Neuronal stem cell (in vitro differentiated cells): ENCODE measurements around the gene SYNJ1.
"Not testable (repeated sequence)": the region's sequence is repeated elsewhere in the genome, so short reads cannot be mapped to it uniquely, and the experiment has no call there.

Experiments used
- DNase-seq: peaks from one replicate; pipeline ENCODE4 v3.0.0-alpha.2; 2013; ENCODE audit warnings: low spot score
- H2AFZ ChIP-seq: one replicate; pipeline ENCODE4 v1.6.1; 2013; ENCODE audit warnings: mild to moderate bottlenecking, low read length, inconsistent platforms
- H2AK5ac ChIP-seq: 2 replicates; pipeline ENCODE4 v1.6.1; 2013; ENCODE audit warnings: low read depth, mild to moderate bottlenecking, inconsistent platforms, low read length, moderate library complexity, mixed read lengths
- H2BK120ac ChIP-seq: 2 replicates; pipeline ENCODE4 v1.6.1; 2013; ENCODE audit warnings: low read depth, mild to moderate bottlenecking, inconsistent platforms, low read length, moderate library complexity, mixed read lengths
- H2BK12ac ChIP-seq: one replicate; pipeline ENCODE4 v1.6.1; 2013; ENCODE audit warnings: low read length, inconsistent platforms
- H2BK15ac ChIP-seq: 2 replicates; pipeline ENCODE4 v1.6.1; 2013; ENCODE audit warnings: mild to moderate bottlenecking, low read length, inconsistent platforms, mixed read lengths
- H2BK5ac ChIP-seq: one replicate; pipeline ENCODE4 v1.6.1; 2013; ENCODE audit warnings: inconsistent platforms, mild to moderate bottlenecking, low read length, moderate library complexity
- H3K14ac ChIP-seq: one replicate; pipeline ENCODE4 v1.6.1; 2013; ENCODE audit warnings: low read length, inconsistent platforms
- H3K18ac ChIP-seq: 2 replicates; pipeline ENCODE4 v1.6.1; 2013; ENCODE audit warnings: low read length, inconsistent platforms
- H3K23ac ChIP-seq: 2 replicates; pipeline ENCODE4 v1.6.1; 2013; ENCODE audit warnings: low read depth, mild to moderate bottlenecking, mixed read lengths, low read length, inconsistent platforms; ENCODE audit not compliant: poor library complexity
- H3K27ac ChIP-seq: replicated peaks from 3 replicates; pipeline ENCODE4 v1.5.1; 2013; ENCODE audit warnings: low read length, inconsistent platforms
- H3K27me3 ChIP-seq, 3 experiments: 2 replicates each; pipeline ENCODE4 v1.6.1; 2013; ENCODE audit warnings: low read length in 3 of 3, mild to moderate bottlenecking in 2 of 3, inconsistent platforms in 1 of 3, low read depth in 1 of 3, mixed read lengths in 1 of 3, moderate library complexity in 1 of 3; ENCODE audit not compliant: control insufficient read depth in 3 of 3, insufficient read depth in 3 of 3
- H3K36me3 ChIP-seq, 2 donors: replicated peaks in 1 of 2; 2 replicates each; pipeline ENCODE4 v1.6.1; 2013; ENCODE audit warnings: low read length in 2 of 2; ENCODE audit not compliant: control insufficient read depth in 2 of 2, insufficient read depth in 2 of 2
- H3K4ac ChIP-seq: 2 replicates; pipeline ENCODE4 v1.6.1; 2013; ENCODE audit warnings: inconsistent platforms, mild to moderate bottlenecking, low read length, moderate library complexity
- H3K4me1 ChIP-seq, 2 donors: 1 replicate in 1 of 2; 2 replicates in 1 of 2; pipeline ENCODE4 v1.6.1; 2013; ENCODE audit warnings: low read length in 2 of 2, low read depth in 1 of 2; ENCODE audit not compliant: control insufficient read depth in 2 of 2, insufficient read depth in 1 of 2
- H3K4me2 ChIP-seq: one replicate; pipeline ENCODE4 v1.6.1; 2013; ENCODE audit warnings: mild to moderate bottlenecking, low read length, inconsistent platforms; ENCODE audit not compliant: insufficient read depth, poor library complexity, severe bottlenecking
- H3K4me3 ChIP-seq, 2 donors: 2 replicates each; pipeline ENCODE4 v1.5.1; 2013; ENCODE audit warnings: low read length in 2 of 2, mild to moderate bottlenecking in 2 of 2, inconsistent platforms in 1 of 2, moderate library complexity in 1 of 2
- H3K79me1 ChIP-seq: one replicate; pipeline ENCODE4 v1.6.1; 2013; ENCODE audit warnings: low read depth, mild to moderate bottlenecking, inconsistent platforms, low read length, moderate library complexity
- H3K9ac ChIP-seq: one replicate; pipeline ENCODE4 v1.6.1; 2013; ENCODE audit warnings: mild to moderate bottlenecking, low read depth, low read length, inconsistent platforms; ENCODE audit not compliant: poor library complexity
- H3K9me3 ChIP-seq, 2 donors: replicated peaks in 1 of 2; 2 replicates each; pipeline versions ENCODE3 to v1.6.1; 2013; ENCODE audit warnings: low read length in 2 of 2, mild to moderate bottlenecking in 2 of 2, inconsistent platforms in 1 of 2, low read depth in 1 of 2, mixed read lengths in 1 of 2, moderate library complexity in 1 of 2; ENCODE audit not compliant: control insufficient read depth in 2 of 2, insufficient read depth in 1 of 2
- H4K8ac ChIP-seq: one replicate; pipeline ENCODE4 v1.6.1; 2013; ENCODE audit warnings: low read depth, mild to moderate bottlenecking, inconsistent platforms, low read length, moderate library complexity
- H4K91ac ChIP-seq: one replicate; pipeline ENCODE4 v1.6.1; 2013; ENCODE audit warnings: low read length, low read depth, mild to moderate bottlenecking, inconsistent platforms; ENCODE audit not compliant: poor library complexity
- WGBS, 2 donors: extraction: QIAGEN DNeasy Blood & Tissue Kit; methylation state at CpG; one replicate each; pipeline ENCODE4 v1.1.7; 2013; ENCODE audit warnings: missing lambda C conversion rate in 2 of 2, mixed read lengths in 1 of 2; ENCODE audit not compliant: insufficient read length in 2 of 2, insufficient replicate concordance in 1 of 2; ENCODE audit errors: extremely low coverage in 2 of 2; 5-methylcytosine and 5-hydroxymethylcytosine counted together

Gene SYNJ1

DNA sequence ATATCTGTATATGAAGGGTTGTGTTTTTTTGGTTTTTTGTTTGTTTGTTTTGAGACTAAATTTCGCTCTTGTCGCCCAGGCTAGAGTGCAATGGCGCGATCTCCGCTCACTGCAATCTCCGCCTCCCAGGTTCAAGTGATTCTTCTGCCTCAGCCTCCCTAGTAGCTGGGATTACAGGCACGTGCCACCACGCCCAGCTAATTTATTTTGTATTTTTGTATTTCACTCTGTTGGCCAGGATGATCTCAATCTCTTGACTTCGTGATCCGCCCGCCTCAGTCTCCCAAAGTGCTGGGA is 45.2 kb upstream of the SYNJ1 start:
- not testable (repeated sequence) for H2AK5ac ChIP-seq, H3K14ac ChIP-seq, H2BK120ac ChIP-seq, H2AFZ ChIP-seq, H3K23ac ChIP-seq, H3K9me3 ChIP-seq, H2BK15ac ChIP-seq, H3K27ac ChIP-seq, H4K8ac ChIP-seq, H3K4ac ChIP-seq, H2BK12ac ChIP-seq, H3K4me2 ChIP-seq, H3K79me1 ChIP-seq, H2BK5ac ChIP-seq, H3K9ac ChIP-seq, H4K91ac ChIP-seq, H3K18ac ChIP-seq, DNase-seq, H3K27me3 ChIP-seq
- H3K4me3 ChIP-seq = peak overlapping the region in 1 of 2 donors; percentile 99
- peaks cover 4 to 21% of the 10 kb centered on the region in 2 donors for H3K36me3 ChIP-seq
- WGBS, 2 donors = no CpG with 5 or more reads among the region's 11 CpGs
- peaks cover 1 to 13% of the 10 kb centered on the region in 2 donors for H3K4me1 ChIP-seq

DNA sequence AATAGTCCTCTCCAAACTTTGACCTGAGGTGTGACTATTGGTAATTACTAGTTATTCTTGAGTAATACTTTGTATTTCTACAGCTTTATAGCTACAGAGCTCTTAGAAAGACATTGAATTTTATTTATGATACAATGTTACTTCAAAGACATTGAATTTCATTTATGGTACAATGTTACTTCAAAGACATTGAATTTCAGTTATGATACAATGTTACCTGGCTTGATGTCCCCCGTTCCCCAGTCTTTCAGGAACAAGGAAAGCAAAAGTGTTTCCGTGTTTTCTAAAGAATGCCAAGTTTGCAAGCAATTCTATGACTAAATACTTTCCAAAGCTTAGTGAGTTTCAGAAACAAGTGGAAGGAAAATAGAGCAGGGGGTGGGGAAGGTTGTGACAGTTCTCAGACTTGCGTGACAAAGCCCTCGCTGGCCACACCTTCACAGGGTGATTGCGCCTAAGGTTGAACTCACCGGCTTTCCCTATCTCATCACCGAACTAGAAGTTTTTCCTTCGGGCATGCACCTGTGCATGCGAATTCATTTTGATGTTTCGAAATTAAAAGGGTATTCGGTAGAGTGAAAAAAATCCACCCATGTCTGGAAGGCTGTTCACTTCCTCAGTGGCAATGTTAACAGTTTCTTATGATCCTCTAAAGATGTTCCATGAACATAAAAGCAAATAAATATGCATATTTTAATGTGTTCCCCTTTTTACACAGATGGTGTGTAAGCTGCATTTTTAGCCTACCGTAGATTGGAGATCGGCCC is 44.7 kb upstream of the SYNJ1 start:
- Histone ChIP-seq H3K4ac (no peak overlapping the region), H3K36me3 (peaks cover 5 to 26% of the 10 kb centered on the region in 2 donors), H2BK12ac (no peak overlapping the region), H3K27me3 (no peaks in the 10 kb centered on the region), H3K9me3 (peaks cover 0 to 14% of the 10 kb centered on the region in 2 donors), H3K4me3 (peak overlapping the region; percentile 67 to 99), H3K4me1 (peaks cover 1 to 13% of the 10 kb centered on the region in 2 donors), H4K91ac (no peak overlapping the region), H3K14ac (no peak overlapping the region), H4K8ac (no peak overlapping the region), H3K9ac (no peak overlapping the region), H2AFZ (peak overlapping the region; percentile 73), H2BK15ac (no peak overlapping the region), H3K27ac (no peak overlapping the region), H3K18ac (no peak overlapping the region), H3K4me2 (peak overlapping the region; percentile 36), H2BK120ac (no peak overlapping the region), H3K23ac (no peak overlapping the region), H2AK5ac (no peak overlapping the region), H2BK5ac (no peak overlapping the region), H3K79me1 (no peaks in the 10 kb centered on the region)
- DNase-seq = peak; percentile 17
- no CpG with 5 or more reads among the region's 13 CpGs for WGBS, 2 donors

DNA sequence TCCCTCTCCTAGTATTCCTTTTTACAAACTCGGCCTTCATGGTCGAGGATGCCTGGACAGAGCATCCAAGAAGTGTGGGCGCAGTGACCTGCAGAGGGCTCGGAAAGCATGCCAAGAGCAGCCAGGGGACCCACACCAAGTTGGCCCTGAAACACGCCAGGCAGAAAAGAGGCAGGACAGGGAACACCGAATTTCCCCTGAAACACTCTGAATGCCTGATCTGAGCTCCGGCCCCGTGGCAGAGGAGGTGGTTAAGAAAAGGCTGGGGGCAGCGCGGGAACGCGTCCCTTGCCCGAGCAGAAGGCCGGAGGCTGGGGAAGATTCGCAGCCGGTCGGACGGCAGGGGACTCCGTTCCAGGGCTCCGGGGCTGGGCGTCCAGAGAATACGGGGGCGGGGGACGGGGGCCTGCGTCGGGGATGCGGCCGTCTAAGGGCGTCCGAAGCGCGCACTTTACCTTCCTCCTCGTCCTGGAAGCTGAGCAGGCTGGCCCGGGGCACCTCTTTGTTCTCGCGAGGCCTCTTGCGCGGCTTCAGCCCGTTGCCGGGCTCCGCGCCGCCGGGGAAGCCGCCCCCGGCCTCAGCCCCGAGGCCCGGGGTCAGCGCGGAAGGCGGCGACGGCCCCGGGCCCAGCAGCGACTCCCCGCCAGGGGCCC is 43.2 kb upstream of the SYNJ1 start:
- Histone ChIP-seq H3K9ac (peak overlapping the region; percentile 96), H3K14ac (peak overlapping the region; percentile 99), H3K27ac (peak overlapping the region; percentile 84), H3K4me2 (peak overlapping the region; percentile 79), H2BK12ac (no peak overlapping the region), H3K4me3 (peak overlapping the region; percentile 92 to 99), H3K79me1 (no peaks in the 10 kb centered on the region), H2AK5ac (peak overlapping the region; percentile 94), H2BK15ac (no peak overlapping the region), H3K36me3 (peaks cover 7 to 41% of the 10 kb centered on the region in 2 donors), H3K23ac (peak overlapping the region; percentile 85), H2BK120ac (no peak overlapping the region), H2AFZ (peak overlapping the region; percentile 92), H3K9me3 (peaks cover 0 to 24% of the 10 kb centered on the region in 2 donors), H3K4me1 (peaks cover 1 to 13% of the 10 kb centered on the region in 2 donors), H4K8ac (no peak overlapping the region), H3K27me3 (no peaks in the 10 kb centered on the region), H2BK5ac (peak overlapping the region; percentile 99), H3K18ac (peak overlapping the region; percentile 98), H3K4ac (peak overlapping the region; percentile 53), H4K91ac (no peak overlapping the region)
- DNase-seq = peak; percentile 35
- WGBS, 2 donors = no CpG with 5 or more reads among the region's 56 CpGs

DNA sequence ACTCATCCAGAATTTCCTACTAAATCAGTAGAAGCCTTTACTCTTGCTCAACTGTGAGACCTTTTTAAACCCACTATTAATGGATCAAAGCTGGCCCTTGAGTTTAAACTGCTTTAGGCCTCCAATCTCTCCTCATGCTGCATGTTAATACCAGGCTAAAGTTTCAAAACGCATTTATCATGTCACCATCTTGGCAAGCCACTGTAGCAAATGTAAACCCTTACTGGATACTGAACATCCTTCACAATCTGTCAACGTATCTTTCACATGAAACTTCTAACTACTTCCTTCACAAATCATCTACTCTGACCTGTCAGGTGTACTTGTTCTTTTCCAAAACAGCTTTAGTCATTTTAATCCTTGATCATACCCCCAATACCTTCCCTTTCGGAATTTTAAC is 40.7 kb upstream of the SYNJ1 start:
- no peak overlapping the region for H3K9ac ChIP-seq
- H2AFZ ChIP-seq = no peak overlapping the region
- peaks cover 1 to 13% of the 10 kb centered on the region in 2 donors for H3K4me1 ChIP-seq
- H3K9me3 ChIP-seq = peaks cover 0 to 24% of the 10 kb centered on the region in 2 donors
- H2BK5ac ChIP-seq = no peak overlapping the region
- DNase-seq = no peak
- H2BK120ac ChIP-seq = no peak overlapping the region
- H3K36me3 ChIP-seq = peaks cover 10 to 65% of the 10 kb centered on the region in 2 donors
- H3K27ac ChIP-seq = no peak overlapping the region
- H3K23ac ChIP-seq = no peak overlapping the region
- peak overlapping the region in 1 of 2 donors; percentile 99 for H3K4me3 ChIP-seq
- no peak overlapping the region for H3K18ac ChIP-seq
- H3K4ac ChIP-seq = no peak overlapping the region
- no CpG with 5 or more reads among the region's 3 CpGs for WGBS, 2 donors
- no peak overlapping the region for H2BK15ac ChIP-seq
- no peak overlapping the region for H4K91ac ChIP-seq
- H2AK5ac ChIP-seq = no peak overlapping the region
- no peak overlapping the region for H3K14ac ChIP-seq
- no peak overlapping the region for H4K8ac ChIP-seq
- H3K27me3 ChIP-seq = no peaks in the 10 kb centered on the region
- H3K79me1 ChIP-seq = no peaks in the 10 kb centered on the region
- H2BK12ac ChIP-seq = no peak overlapping the region
- H3K4me2 ChIP-seq = no peak overlapping the region
